ENCODE results near the gene F10. TPM values are rescaled to one million over a fixed set of nuclear protein-coding genes. Genes with fewer than 3 reads are reported as not detected.

The F10 gene
- total and polyA plus RNA-seq, 2 of the 13 experiments (the other 11 are each of a cell fraction or from before 2014, with no cell fraction given): 58.4 to 237 TPM

DNA sequence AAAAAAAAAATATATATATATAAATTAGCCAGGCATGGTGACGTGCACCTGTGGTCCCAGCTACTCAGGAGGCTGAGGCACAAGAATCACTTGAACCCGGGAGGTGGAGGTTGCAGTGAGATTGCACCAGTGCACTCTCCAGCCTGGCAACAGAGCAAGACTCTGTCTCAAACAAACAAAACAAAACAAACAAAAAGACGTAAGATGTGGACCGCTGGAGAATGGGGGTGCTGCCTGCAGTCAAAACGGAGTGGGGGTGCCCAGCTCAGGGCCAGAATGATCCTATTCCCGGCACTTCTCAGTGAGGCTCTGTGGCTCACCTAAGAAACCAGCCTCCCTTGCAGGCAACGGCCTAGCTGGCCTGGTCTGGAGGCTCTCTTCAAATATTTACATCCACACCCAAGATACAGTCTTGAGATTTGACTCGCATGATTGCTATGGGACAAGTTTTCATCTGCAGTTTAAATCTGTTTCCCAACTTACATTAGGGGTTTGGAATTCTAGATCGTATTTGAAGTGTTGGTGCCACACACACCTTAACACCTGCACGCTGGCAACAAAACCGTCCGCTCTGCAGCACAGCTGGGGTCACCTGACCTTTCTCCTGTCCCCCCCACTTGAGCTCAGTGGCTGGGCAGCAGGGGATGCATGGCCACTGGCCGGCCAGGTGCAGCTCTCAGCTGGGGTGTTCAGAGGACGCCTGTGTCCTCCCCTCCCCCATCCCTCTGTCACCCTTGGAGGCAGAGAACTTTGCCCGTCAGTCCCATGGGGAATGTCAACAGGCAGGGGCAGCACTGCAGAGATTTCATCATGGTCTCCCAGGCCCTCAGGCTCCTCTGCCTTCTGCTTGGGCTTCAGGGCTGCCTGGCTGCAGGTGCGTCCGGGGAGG is 17.3 kb upstream of the F10 start, which contains the start of gene F7 (continued):
- TF ChIP-seq ZBTB34 (CRISPR knock-in tag; IDR thresholded peaks at IDR 0.05) (0 out of 2 replicates have a peak, but pooled peaks have one; percentile 21), ZNF232 (CRISPR knock-in tag; IDR thresholded peaks at IDR 0.05; ENCODE audit: borderline replicate concordance) (no peak; the same call in 1 of the 2 replicates), BRD4 (CRISPR knock-in tag; IDR thresholded peaks at IDR 0.05) (0 out of 2 replicates have a peak, but pooled peaks have one; percentile 31), NCOA2 (CRISPR knock-in tag; IDR thresholded peaks at IDR 0.05) (peak; percentile 65), YEATS4 (CRISPR knock-in tag; IDR thresholded peaks at IDR 0.05; ENCODE audit: borderline replicate concordance) (peak; percentile 90), RFX5 (IDR thresholded peaks at IDR 0.05; ENCODE audit: low read depth, low read length) (no peak), YEATS2 (CRISPR knock-in tag; IDR thresholded peaks at IDR 0.05; ENCODE audit: borderline replicate concordance) (0 out of 2 replicates have a peak, but pooled peaks have one; percentile 32), ZNF501 (CRISPR knock-in tag; IDR thresholded peaks at IDR 0.05) (peak; percentile 76; the same call in 1 of the 2 replicates), NONO (IDR thresholded peaks at IDR 0.05) (no peak), NONO (CRISPR knock-in tag; conservative IDR thresholded peaks at IDR 0.05) (peak; percentile 96), ZNF205 (CRISPR knock-in tag; IDR thresholded peaks at IDR 0.05) (no peak), KLF11 (CRISPR knock-in tag; IDR thresholded peaks at IDR 0.05) (no peak), NR2F2 (IDR thresholded peaks at IDR 0.05; ENCODE audit: borderline replicate concordance, low read depth) (peak; percentile 33; the same call in 1 of the 2 replicates), FOXK1 (CRISPR knock-in tag; IDR thresholded peaks at IDR 0.05; ENCODE audit: borderline replicate concordance, low read depth) (peak; percentile 86; the same call in 1 of the 2 replicates), ZSCAN29 (CRISPR knock-in tag; conservative IDR thresholded peaks at IDR 0.05) (0 out of 2 replicates have a peak, but pooled peaks have one; percentile 33), ZNF670 (CRISPR knock-in tag; IDR thresholded peaks at IDR 0.05; ENCODE audit: borderline replicate concordance) (peak; percentile 92)
- TF ChIP-seq, protein P1, sequence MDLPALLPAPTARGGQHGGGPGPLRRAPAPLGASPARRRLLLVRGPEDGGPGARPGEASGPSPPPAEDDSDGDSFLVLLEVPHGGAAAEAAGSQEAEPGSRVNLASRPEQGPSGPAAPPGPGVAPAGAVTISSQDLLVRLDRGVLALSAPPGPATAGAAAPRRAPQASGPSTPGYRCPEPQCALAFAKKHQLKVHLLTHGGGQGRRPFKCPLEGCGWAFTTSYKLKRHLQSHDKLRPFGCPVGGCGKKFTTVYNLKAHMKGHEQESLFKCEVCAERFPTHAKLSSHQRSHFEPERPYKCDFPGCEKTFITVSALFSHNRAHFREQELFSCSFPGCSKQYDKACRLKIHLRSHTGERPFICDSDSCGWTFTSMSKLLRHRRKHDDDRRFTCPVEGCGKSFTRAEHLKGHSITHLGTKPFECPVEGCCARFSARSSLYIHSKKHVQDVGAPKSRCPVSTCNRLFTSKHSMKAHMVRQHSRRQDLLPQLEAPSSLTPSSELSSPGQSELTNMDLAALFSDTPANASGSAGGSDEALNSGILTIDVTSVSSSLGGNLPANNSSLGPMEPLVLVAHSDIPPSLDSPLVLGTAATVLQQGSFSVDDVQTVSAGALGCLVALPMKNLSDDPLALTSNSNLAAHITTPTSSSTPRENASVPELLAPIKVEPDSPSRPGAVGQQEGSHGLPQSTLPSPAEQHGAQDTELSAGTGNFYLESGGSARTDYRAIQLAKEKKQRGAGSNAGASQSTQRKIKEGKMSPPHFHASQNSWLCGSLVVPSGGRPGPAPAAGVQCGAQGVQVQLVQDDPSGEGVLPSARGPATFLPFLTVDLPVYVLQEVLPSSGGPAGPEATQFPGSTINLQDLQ (CRISPR knock-in tag; IDR thresholded peaks at IDR 0.05): no peak
- TF ChIP-seq, protein P2, sequence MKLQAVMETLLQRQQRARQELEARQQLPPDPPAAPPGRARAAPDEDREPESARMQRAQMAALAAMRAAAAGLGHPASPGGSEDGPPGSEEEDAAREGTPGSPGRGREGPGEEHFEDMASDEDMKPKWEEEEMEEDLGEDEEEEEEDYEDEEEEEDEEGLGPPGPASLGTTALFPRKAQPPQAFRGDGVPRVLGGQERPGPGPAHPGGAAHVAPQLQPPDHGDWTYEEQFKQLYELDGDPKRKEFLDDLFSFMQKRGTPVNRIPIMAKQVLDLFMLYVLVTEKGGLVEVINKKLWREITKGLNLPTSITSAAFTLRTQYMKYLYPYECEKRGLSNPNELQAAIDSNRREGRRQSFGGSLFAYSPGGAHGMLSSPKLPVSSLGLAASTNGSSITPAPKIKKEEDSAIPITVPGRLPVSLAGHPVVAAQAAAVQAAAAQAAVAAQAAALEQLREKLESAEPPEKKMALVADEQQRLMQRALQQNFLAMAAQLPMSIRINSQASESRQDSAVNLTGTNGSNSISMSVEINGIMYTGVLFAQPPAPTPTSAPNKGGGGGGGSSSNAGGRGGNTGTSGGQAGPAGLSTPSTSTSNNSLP (IDR thresholded peaks at IDR 0.05; ENCODE audit: low read depth, low read length): no peak
